Activated CD4-positive, alpha-beta T cell treated with anti-CD3 and anti-CD28 coated beads for 24 hours (primary cell): ENCODE results near the gene PTGER4.

Source experiments
- DNase-seq, 2 donors: peaks; one replicate each; pipeline ENCODE4 v3.0.0-alpha.2; 2020; ENCODE audit warnings: low read depth in 2 of 2

Gene PTGER4

DNA sequence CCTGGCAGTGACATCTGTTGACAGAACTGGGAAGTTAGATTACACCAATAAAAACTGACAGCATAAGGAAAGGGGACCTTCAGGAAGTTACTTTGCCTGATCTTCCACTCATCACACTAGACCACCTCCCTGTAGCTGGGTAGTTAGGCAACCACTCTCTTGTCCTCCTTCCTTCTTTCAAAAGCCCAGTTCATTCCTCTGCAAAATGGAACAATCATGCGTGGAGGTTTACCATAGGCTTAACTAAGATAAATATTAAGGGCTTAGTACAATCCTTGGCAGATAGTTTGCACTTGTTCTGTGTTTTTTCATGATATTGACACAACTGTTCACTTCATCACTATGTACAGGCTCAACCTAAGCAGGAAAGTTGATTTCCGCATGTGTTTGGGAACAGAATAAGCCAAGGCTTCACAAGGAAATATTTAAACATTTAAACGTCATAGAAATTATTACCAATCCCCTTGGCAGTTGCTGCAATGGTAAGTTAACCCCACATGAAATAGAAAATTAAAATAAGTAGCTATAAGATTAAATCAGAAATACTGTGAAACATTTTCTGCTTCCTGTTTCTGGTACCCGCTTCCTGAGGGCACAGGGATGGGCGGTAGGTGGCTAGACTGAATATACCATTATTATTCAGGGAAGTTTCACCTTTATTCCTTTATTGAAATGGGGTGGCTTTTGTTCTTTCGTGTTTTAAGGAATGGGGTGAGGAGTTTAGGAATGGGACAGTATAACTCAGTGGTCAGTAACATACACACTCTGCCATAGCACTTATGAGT, 9.9 kb upstream of the PTGER4 start:
- DNase-seq = no peak

DNA sequence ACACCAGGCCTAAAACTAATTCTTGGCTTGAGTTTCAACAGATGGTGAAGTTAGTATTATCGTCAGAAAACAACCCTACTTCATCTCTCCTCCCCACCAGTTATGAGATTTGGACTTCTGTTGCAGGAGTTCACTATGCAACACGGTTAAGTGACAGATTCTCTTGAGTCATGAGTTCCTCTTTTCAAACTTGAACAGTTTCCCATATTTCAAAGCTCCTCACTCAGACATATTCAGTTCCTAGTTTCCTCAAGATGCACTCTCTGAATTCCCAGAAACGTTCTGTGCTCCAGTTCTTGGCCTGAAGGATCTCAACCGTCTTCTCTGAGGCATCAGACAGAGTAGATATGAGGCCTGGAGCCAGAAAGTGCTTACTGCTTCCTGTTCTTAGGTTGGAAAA, 7.3 kb upstream of the PTGER4 start:
- DNase-seq = no peak

DNA sequence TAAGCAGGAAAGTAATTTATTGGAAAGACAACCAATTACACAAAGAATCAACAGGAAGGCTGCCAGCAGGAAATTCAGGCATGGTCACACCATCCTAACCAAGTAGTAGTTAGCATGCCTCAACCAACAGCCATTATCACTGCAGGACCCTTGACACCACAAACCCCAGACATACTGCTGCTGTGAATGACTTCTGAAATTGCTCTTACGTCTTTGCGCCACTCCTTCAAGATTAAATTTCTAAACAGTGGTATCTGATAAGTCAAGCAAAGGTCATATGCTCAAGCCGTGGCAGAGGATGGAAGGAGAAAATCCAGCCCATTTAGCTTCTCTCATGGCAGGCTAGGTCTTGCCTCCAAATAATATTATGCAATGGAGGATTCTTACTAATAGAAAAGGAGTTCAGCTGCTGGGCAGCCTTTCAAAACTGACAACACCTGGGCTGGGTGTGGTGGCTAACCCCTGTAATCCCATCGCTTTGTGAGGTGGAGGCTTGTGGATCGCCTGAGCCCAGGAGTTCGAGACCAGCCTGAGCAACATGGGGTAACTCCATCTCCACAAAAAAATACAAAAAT, 5.0 kb upstream of the PTGER4 start:
- DNase-seq = no peak

DNA sequence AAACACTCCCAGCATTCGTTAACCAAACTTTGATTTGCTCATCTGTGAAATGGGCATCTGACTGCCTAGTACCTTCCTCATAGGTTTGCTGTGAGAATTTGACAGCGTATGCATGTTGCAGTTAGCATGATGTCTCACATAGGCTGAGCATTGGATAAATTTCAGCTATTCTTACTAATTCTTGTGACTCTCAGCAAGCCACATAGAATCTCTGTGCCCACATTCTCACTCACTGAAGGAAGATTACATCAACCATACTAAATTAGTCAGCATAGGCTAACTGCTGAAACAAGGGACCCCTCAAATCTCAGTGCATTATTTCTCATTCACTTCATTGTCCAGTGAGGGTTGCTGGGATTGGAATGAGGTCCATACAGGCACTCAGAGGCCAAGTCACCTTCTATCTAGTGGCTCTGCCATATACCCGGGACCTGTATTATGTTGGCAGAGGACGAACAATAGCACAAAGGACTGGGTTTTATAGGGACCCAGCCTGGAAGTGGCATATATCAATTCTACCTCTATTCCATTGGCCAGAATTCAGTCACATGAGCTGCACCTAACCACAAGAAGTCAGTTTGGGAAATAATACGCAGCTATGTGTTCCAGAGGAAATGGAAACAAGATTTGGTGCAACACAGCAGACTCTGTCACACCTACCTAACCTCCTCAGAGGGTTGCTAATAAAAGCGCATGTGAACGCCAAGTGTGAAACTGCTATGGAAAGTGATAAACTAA, 4.2 kb upstream of the PTGER4 start:
- no peak for DNase-seq

DNA sequence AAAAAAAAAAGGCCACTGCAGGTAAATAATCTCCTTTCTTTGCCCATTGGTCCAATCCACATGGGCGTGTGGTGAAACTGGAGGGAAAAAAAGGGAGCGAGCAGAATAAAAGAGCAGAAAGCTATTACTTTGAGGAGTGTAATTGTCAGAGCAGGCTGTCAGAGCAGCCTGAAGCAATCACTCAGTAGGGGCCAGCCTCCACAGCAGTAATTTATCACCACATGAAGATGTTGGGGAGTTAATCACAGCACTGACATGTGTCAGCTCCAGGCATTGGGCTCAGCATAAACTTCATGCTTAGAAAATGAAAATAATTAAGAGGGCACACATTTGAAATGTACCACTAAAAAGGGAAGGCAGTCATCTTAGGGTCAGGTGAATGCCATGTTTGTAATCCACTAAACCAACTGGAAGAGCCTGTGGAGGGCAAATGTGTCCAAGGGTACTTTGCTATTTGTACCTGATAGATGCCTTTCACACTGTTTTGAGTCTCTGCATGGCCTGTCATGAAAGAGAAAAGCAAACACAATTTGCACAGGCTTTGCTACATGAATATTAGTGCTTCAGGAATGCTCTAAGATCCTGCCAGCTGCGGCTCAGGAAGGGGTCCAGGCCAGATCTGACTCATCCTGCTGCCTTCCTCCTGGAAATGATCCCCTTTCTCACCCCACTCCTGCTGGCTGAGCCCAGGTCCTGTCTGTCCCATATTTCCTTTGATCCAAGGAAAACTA, 2.9 kb upstream of the PTGER4 start:
- no peak for DNase-seq

DNA sequence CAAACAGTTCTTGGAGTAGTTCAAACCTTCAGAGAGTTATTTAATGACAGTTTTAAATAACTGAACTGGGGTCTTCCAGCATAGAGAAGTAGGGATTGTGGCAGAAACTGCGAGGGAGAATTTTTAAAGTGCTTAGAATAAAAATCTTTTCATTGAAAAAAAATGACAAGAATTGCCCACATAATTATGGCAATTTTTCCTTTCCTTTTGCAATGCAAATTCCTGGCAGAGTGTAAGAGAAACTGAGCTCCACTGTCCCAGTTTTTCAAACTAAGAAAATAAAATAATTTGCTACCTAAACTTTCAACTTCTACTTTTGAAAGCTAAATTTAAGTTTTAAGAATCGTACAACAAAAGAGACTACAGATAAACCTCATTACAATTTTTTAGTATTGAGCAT, 2.3 kb upstream of the PTGER4 start:
- no peak for DNase-seq

DNA sequence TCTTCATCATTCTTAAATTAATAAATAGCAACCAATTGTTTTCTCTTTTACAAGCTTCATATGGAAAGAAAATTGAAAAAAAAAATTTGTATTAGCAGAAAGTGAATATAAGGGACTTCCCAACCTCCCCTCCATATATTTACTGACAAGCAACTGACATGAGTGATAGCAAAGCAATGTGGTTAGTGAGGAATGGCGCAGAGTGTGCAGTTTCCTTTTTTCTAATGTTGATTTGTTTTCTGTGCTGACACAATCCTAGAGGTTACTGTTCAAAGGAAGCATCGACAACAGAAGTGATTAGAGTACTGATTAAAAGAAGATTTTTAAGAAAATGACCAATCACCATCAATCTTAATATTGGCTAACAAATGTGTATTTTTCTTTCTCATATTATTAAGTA, 1.7 kb upstream of the PTGER4 start:
- no peak for DNase-seq

DNA sequence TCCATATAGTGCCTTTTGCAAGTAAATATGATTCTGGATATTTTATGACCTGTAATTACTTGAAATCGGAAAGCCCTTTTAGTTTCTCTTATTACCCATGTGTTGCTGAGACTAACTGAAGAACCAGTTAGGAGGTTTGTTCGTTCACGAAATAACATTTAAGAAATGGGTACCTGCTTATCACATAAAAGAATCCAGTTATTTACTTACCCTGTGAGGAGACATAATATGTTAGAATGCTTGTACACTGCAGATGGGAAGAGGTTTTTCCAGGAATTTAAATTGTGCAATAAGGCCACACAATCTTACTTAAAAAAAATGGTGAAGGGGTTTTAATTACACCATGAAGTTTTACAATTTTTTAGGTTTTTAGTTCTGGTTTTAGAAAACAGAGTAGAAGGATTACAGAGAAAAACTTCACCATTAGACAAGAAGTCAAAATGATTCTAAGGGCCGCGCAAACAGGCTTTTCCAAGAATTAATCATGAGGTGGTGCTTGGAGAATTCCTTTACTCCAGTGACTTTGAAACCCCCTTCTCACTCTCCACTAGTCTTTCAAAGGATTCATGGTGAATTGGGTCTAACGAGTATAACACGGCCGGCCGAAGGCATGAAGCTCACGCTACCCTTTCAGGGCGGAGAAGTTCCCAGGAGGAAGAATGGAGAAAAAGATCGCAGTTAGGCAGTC, 1.1 kb upstream of the PTGER4 start:
- DNase-seq = no peak

DNA sequence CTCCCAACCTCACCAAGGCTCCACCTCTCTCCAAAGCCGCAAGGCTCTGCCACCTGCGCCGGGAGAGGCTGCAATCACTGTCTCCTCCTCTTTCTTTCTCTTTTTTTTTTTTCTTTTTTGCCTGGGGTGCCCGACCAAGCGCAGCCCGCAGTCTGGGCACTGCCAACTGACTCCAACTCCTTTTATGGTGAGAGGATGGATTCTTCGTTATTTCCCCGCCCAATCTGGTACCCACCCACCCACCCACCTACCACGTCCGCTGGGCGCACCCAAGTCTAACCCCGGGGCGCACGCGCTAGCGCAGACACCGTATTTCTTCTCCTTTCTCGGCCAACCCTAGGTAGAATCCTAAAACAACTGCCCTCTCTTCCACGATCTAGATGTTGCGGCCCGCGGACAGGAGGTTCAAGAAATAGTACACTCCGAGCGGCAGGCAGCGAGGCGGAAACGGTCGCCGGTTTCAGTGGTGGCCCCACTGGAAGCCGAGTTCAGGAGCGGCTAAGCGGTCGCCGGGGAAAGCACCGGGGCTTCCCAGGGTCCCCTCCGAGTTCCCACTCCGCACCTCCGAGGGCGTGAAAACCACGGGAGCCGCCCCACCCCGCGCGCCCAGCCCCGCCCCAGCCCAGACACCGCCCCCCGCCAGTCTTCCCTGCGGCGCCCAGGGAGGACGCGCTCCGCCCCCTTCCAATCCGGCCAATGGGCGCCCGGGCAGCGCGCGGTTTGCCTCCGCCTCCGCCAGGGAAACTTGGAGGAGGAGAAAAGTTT, 385 bp upstream of the PTGER4 start:
- DNase-seq = peak; percentile 87 to 90

DNA sequence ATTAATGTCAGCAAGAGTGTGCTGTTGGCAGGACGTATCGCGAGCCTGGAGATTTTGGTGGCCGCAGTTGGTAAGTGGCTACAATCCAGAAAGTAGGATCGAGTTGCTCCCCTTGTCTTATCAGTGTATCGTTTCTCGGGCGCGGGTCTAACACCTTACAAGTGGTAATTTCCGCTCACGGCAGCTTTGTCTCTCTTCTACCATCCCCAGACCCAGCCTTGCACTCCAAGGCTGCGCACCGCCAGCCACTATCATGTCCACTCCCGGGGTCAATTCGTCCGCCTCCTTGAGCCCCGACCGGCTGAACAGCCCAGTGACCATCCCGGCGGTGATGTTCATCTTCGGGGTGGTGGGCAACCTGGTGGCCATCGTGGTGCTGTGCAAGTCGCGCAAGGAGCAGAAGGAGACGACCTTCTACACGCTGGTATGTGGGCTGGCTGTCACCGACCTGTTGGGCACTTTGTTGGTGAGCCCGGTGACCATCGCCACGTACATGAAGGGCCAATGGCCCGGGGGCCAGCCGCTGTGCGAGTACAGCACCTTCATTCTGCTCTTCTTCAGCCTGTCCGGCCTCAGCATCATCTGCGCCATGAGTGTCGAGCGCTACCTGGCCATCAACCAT, 1.1 kb downstream of the PTGER4 start:
- DNase-seq = peak; percentile 32 to 37

DNA sequence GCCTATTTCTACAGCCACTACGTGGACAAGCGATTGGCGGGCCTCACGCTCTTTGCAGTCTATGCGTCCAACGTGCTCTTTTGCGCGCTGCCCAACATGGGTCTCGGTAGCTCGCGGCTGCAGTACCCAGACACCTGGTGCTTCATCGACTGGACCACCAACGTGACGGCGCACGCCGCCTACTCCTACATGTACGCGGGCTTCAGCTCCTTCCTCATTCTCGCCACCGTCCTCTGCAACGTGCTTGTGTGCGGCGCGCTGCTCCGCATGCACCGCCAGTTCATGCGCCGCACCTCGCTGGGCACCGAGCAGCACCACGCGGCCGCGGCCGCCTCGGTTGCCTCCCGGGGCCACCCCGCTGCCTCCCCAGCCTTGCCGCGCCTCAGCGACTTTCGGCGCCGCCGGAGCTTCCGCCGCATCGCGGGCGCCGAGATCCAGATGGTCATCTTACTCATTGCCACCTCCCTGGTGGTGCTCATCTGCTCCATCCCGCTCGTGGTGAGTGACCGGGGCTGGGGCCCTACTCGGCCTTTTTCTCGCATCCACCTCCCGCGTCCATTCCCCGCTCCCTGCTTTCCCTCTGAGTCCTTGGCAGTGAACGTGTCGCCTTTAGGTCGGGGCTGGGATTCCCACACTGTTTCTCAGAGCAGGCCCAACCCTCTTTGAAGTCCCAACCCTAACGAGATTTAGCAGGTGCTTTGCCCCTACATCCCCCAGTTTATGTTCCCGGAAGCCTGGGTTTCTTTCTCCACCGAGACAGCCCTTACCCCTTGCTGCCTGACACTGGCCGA, 1.8 kb downstream of the PTGER4 start:
- peak in 1 of 2 donors; percentile 25 for DNase-seq

DNA sequence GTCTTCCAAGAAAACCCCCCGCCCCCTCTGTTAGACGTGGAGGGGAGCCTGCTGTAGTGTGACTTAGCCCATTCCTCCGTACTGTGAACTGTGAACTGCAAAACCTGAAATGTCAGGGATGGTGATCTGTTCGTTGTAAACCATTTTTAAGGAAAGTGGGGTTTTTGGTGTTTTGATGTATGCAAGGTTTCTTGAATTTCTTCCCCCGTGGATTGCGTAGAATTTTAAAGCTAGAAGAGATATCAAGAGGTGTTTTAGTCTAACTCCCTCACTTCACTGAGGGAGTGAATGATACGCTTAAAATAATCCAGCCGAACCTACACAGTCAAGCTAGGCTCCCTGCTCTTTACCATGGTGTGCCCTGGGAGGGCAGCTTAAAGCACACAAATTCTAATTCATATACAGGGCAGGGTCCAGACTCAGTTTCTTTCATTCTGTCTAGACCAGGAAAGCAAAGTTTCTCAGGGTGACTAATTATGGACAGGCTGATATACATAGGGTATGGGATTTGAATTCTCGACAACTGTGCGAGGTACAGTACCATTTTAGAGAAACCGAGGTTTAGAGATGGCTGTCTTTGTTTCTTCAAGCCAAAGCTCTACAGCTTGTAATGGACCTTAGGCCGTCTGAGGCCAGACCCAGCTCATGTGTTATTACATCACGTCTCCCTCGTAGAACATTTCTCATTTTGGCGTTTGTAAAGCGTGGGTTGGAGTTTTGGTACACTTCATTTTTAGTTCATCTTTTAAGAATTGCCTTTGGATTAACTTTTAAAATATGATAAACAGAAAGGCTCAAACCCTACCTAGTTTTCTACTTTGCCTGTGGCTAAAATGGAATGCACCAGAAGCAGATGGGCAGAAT, 2.7 kb downstream of the PTGER4 start:
- no peak for DNase-seq

DNA sequence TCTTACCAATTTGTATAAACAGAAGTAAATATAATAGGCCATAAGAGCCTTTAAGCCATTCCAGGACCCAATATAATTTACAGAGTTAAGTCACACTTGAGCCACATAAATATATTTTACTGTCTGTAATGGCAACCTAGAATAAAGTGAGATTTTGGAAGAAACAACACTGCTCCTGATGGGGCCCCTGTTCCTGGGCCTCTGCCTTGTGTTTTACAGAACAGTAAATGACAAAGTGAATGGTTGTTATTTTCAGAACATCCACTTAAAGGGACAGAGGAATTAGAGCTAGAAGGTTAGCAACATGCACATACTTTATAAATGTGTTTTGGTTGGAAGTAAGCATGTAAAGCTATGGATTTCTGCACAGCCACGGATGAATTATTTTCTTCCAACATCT, 3.6 kb downstream of the PTGER4 start:
- DNase-seq = no peak

DNA sequence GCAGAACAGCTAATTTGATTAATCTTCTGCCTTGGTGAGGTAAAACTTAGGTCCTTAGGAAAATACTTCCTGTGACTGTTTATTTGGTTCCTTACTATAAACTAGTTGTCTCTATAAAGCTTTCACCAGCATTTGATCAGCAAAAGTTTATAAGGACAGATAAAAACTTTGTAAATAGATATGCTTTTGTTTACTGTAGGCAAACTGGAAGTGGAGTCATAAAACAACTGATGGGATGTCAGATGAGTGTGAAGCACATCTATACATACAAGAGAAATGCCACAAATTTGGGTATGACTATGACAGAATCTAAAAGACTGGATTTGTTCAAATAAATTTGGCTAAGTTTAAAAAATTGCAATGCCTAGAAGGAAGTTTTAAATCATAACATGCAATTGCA, 5.5 kb downstream of the PTGER4 start:
- DNase-seq = no peak

DNA sequence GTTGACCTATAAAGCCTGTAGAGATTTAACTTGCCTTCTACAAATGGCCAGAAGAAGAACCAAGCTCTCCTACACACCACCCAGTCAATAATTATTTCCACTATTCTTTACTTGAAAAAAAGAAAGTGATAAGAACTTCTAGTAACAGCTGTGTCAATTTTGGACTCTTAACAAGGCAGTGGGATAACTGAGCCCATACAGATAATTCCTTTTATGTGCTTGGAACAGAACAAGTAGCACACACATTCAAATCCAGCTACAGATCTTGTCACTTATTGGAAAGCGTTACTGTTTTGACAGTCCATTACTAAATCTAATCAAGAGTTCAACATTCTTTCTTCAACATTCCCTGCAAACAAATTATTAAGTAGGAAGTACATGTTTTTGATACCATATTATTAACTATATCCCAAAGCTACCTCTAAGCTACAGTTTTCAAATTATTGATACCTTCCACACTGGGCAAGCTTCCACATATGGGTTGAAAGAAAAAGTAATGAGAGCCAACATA, 6.3 kb downstream of the PTGER4 start:
- no peak for DNase-seq

DNA sequence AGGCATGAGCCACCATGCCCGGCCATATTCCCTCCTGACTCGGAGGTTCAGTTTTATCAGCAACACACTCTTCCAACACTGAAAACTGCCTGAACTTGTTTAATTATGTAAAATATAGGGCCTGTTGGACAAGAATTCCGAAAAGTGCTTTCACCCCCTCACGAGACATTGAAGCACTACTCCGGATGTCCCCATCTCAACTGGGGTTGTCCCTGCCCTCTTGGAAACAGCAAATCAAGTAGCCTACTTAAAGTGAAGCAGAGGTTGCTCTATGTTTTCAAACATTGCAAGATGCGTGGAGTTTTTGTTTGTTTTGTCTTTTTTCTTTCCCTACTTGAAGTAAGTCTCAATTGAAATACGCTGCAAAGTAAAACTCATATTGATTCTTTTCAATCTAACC, 7.6 kb downstream of the PTGER4 start:
- no peak for DNase-seq

DNA sequence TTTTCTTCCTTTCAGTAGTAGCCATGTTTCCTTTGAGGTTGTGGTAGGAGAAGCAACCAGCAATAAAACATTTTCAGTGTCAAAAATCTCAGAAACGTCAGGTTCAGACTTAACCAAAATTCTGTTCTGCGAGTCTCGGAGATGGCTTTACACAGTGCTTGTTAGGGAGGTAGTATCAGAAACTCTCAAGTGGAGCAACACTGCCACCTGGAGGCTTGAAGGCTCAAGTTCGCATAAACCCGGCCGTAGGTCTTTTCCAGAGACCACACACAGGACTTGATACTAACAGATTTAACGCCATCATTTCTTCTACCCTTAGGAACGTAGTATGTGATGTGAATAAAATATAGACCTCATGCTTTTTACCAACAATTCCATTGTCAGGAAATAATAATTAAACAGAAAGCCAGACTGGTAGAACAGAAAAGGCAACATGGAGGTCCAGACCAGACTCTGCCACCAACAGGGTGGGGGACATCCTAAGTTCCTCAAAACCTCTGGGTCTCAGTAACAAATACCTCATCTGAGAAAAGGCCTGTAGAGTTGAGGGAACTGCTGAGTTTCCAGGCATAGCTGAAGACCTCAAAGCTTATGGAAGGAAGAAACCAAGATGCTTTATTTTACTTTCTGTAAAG, 8.5 kb downstream of the PTGER4 start:
- peak; percentile 75 to 77 for DNase-seq

DNA sequence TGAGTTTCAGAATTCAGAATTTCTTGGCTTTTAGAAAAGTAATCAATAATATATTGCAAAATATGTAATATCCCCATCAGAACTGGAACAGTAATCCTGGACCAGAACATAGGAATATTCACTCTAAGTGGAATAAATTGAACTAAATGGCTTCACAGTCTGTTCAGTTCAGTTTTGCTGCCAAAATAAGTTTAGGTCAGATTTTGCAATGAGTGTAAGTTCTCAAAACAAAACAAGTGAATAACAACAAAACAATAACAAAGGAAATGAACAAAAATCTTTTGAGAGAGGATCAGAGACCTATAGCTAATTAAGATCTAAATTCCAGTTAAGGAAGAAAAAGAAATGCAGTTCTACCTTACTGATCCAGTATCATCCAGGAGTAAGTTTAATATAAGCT, 9.3 kb downstream of the PTGER4 start:
- no peak for DNase-seq
